Stimulated activated CD4-positive, alpha-beta T cell treated with anti-CD3 and anti-CD28 coated beads, TNF-alpha, amount 100 ng/mL, for 48 hours (primary cell): ENCODE measurements around the gene PASK.

Source experiments
- DNase-seq, 3 donors: peaks; one replicate each; pipeline ENCODE4 v3.0.0-alpha.2; 2020; ENCODE audit warnings: low read depth in 3 of 3

Gene PASK

DNA sequence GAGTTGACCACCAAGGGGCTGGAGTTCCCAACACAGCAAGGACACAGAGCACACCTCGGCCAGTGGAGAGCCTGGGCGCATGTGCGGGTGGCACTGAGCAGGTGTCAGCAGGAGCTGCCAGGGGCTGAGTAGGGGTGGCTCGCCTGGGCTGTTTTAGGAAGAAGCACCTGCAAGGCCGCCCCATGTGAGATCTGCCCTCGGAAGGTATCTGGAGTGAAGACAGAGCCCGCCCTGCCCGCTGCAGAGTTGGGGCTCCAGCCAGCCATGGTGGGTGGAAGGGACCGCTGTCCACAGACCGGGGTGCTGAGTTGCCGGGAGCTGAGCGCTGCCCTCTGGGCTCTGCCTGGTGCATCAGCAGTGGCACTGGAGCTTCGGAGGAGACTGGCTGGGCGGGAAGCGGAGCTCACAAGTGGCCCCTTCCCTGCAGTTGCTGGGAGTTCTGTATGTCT, 82.4 kb downstream of the PASK start:
- DNase-seq, result no peak

DNA sequence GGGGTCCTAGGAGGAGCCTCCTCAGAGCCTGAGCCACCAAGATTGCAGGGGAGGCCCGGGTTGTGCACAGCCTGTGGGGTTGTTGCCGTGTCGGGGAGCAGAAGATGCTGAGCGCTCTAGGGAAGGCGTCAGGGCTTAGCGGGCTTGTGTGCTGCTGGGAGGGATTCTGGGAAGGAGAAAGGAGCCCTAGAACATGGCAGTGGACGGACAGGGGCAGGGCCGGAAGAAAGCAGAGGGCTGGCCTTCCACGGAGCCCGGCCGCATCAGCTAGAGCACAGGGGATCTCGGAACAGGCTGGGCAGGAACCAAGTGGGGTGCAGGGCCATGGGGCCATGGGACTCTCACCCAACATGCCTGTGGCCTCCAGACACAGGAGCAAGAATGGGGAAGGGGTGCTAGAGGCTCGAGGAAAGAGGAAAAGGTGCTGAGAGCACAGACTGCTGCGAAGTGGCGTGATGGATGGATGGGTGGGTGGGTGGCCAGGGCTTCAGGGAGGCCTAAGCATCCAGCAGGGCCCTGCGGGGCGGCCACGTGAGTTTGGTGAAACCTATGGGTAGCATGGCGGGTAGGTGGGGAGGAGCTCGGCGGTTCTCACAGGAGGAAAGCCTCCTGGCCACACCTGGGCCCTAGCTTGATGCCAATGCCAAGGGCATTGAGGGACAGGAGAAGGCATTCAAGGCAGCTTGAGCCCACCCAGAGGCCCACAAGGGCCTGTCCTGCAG, 82.9 kb downstream of the PASK start:
- no peak for DNase-seq

DNA sequence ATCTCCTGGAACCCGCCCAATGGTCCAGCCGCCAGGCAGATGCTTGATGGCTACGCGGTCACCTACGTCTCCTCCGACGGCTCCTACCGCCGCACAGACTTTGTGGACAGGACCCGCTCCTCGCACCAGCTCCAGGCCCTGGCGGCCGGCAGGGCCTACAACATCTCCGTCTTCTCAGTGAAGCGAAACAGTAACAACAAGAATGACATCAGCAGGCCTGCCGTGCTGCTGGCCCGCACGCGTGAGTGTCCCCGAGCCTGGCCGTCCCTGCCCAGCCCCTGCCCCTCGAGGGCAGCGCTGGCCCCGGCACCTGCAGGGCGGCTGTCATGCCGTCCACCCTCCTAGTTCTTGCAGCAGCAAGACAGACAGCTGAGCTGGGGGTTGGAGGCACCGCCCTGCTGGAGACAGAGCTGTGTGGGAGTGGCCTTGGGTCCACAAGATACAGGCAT, 83.9 kb downstream of the PASK start:
- DNase-seq, result no peak

DNA sequence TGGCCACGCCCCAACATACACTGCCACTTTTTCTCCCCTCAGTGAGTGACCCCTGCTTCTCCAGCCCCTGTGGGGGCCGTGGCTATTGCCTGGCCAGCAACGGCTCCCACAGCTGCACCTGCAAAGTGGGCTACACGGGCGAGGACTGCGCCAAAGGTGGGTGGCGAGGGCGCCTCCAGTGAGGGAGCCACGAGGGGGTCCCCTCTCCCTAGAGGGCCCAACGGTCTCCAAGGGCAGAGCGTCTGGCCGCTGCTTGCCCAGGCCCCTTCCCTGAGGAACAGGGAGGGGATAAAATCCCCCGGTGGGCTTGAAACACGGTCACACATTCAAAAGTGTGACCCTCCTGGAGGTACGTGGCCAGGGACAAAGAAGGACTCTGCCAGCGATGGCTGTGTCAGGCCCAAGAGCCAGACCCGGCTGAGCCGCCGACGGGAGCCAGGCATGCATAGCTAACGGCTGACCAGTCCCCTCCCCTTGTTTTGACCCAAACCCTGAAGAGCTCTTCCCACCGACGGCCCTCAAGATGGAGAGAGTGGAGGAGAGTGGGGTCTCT, 84.4 kb downstream of the PASK start:
- DNase-seq, result no peak

DNA sequence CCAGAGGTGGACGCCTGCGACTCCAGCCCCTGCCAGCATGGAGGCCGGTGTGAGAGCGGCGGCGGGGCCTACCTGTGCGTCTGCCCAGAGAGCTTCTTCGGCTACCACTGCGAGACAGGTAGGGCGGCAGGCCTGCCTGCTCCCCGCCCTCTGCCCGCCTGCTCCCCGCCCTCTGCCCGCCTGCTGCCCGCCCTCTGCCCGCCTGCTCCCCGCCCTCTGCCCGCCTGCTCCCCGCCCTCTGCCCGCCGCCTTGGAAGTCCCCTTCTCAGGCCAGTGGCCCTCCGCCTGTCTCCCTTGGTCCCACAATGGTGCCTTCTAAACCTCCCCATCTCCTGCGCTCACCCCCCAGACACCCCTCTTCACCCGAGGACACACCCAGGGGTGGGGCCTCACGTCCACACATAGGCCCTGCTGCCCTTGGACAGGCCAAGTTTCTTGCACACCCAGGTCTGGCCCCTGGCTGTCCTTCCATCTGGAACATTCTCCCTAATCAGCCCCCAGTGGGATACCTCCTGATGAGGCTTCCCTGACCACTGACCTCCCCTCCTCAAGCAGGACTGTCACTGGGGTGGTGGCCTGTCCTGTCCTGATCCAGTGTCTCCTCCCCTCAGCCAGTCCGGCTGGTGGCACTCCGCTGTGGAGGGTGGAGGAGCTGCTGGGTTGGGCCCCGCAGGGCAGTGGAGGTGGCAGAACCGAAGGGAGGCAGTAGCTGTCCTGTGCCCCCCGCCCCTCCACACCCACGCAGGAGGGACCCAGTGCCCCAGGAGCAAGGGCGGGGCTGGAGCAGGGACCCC, 85.1 kb downstream of the PASK start:
- DNase-seq, result peak in 1 of 3 donors; percentile 34

DNA sequence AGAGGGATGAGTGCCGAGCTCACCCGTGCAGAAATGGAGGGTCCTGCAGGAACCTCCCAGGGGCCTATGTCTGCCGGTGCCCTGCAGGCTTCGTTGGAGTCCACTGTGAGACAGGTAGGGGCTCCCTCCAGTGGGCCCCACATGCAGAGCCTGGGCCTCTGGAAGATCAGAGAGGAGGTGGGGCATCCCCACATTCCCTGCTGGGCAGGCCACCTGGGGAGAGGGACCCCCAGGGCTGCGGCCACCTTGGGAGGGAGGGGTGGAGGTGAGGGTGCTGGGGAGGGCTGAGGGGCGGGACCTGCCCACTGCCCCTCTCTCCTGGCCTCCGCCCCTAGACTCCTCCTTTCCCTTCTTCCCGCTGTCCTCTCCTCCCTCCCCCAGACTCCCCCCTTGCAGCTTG, 85.7 kb downstream of the PASK start:
- DNase-seq, result no peak

DNA sequence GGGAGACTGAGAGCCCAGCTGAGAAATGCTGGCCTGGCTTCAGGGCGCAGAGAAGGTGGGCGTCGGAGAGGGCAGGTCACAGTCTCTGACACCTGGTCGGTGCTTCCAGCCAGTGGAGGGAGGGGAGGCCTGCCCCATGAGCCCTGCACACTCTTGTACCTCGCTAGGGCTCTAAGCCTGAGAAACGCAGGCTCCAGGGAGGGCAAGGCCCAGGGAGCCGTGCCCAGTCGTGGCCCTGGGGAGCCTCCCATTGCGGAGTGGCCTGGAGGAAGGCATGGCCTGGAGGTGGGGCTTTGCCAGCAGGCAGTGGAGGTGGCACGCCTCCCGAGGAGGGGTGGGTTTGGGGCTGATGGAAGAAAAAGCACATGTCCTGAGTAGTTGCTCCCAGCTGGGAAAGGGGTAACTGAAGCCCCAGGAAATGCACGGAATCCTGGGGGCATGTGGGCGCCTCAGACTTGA, 86.2 kb downstream of the PASK start:
- no peak for DNase-seq

DNA sequence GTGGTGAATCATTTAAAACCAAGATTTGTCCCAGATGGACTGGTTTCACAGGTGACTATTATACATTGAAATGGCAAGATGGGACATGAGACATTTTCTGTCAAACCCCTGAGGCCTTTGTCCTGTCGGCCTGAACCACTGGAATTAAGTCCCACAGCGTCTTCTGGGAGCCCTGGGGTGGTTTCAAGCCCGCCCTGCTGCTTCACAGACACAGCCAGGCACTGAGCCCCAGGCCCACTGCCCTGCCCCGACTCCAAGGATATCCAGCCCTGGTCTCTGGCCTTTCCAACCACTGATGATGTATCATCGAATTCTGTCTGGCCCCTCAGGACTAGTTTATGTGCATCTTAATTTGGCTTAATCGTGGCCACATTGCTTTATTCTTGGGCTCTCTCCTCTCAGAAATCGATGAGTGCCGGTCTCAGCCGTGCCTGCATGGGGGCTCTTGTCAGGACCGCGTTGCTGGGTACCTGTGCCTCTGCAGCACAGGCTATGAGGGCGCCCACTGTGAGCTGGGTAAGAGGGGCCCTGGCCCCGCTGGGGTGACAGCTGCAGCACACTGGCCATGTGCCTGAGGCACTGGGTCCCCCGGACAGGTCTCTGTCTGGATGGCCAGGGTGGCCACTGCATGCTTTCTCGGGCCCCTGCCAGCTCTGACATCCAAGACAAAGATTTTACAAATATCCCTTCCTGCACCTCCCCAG, 86.7 kb downstream of the PASK start:
- DNase-seq, result no peak

DNA sequence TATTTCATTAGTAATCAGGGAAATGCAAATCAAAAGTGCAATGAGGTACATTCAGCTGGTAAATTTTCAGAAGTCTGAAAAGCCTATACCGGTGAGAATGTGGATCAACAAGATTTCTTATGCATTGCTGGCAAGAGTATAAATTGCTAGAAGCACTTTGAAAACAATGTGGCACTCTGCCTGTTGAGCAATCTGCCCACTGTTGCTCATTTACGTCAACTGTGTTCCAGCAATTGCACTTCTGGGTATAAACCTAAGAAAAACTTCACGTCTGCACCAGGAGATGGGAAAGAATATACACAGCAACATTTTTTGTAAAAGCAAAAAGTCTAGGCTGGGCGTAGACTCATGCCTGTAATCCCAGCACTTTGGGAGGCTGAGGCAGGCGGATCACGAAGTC, 88.0 kb downstream of the PASK start:
- DNase-seq, result no peak
